GM12874 (cell line): ENCODE measurements around the gene BUD23.

Experiments
- CTCF ChIP-seq: IDR thresholded peaks from 2 replicates; pipeline ENCODE4 v1.5.1; 2011; ENCODE audit warnings: low read depth, mild to moderate bottlenecking, control low read depth, low read length, moderate library complexity; ENCODE audit not compliant: insufficient read depth

The BUD23 gene

GRCh38 chr7:73703225-73703624 lies 19.8 kb downstream of the BUD23 start:
- no peak for TF ChIP-seq CTCF

GRCh38 chr7:73703757-73704639 lies 20.6 kb downstream of the BUD23 start:
- TF ChIP-seq CTCF = no peak

- no peak for TF ChIP-seq CTCF
Measured at GRCh38 chr7:73704640-73705550, 21.5 kb downstream of the BUD23 start.

GRCh38 chr7:73705551-73705920 lies 22.1 kb downstream of the BUD23 start:
- TF ChIP-seq CTCF = no peak

- TF ChIP-seq CTCF = no peak
Measured at GRCh38 chr7:73706126-73707044, 23.0 kb downstream of the BUD23 start.

- TF ChIP-seq CTCF = no peak
Measured at GRCh38 chr7:73707045-73707631, 23.7 kb downstream of the BUD23 start.
